HG02970 (cell line): ENCODE results near the gene FSTL4.
"Not testable (repeated sequence)": the region's sequence is repeated elsewhere in the genome, so short reads cannot be mapped to it uniquely, and the experiment has no call there.

Source experiments
- ATAC-seq: cut with Tn5 transposase; IDR thresholded peaks from one replicate; pipeline ENCODE4 v1.9.1; 2021; ENCODE audit warnings: mild to moderate bottlenecking, moderate library complexity, moderate number of reproducible peaks; ENCODE audit not compliant: unreplicated experiment, low FRiP score

FSTL4 gene

DNA sequence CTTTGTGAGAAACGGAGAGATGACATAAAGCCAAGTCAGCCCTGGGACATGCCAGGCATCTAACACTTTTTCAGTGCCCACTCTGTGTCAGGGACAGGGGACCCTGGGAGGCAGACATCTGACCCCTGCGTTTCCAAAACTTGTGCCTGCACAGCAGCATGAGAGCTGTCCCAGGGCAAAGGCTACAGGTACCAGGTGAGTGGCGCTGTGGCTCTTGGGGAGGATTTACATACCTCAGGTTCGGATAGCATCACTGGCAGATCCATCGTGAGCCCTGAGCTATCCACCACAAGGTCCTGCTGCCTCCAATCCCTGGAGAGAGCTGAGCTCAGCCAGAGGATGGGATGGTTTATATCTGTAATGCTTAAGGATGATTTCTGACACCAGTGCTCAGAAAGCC lies 52.4 kb downstream of the FSTL4 start:
- ATAC-seq = no peak

DNA sequence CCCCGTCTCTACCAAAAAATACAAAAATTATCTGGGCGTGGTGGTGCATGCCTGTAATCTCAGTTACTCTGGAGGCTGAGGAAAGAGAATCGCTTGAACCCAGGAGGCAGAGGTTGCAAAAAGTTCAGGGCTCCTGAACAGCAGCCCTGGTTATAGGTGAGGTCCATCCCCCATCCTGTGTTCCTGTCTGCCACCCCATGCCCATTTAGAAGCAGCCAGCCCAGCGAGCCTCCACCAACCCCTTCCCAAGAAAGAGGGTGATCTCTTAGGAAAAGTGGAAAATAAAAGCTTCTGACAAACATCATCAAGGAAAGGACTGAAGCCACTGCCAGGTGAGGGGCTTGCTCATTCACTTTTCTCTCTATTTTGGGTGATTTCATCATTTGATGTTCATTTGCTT lies 55.8 kb downstream of the FSTL4 start:
- no peak for ATAC-seq

DNA sequence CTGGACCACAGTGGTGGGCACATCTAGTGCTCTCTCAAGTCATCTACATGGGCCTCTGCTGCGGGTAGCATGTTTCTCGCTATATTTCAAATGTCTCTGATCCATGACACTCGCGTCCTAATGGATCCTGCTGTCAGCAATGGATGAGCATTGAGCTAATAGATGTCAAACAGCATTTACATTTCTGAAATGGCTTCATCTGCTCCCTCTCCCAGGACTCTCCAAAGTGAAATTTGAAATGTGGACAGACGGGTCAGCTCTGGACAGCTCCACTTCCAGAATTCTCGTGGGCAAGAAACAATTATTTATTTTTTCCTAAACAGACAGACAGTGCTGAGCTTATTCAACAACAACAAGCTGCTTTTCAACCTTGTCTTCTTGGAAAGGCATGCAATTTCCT lies 58.1 kb downstream of the FSTL4 start:
- ATAC-seq = no peak

DNA sequence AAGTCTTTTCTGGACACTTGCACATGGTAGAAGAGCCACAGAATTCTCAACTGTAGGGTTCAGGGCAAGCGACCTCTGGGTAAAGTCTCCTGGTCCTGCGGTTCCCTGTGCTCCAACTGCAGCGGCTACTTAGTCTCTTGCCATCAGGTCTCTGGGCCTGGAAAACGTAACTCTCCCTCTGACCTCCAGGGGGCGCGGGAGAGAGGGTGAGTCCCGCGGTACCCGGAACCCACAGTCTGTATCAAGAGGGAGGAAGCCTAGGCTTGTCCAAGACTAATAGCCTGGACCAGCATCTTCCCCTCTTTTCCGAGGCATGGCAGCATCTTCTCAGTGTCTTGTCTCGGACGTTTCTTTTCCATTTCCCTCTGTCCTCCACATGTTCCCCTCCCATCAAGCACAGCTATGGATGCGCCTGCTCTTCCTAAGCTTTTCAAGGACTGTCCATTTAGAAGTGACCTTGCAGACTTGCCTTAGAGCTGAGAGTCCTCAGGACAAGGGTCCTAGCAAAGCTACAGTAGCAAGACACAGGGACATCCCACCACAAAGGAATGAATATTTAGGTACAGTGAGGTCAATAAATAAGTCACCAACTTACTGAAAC lies 59.3 kb downstream of the FSTL4 start:
- no peak for ATAC-seq

DNA sequence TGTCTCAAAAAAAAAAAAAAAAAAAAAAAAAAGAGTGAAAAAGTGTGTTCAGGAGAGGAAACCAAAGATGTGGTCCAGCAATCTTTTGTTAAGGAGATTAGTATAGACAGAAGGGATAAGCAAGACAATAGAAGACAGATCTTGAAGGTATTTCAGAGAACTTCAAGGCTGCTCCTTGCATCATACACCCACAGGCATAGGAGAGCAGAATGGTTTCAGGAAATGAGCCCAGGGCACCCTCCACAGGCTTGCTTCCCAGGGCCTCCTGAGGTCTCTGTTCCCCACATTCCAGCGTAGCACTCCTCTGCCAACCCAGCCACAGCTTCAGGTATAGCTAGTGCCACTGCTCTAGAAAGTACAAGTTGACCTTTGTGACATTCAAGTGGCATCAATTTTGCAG lies 65.8 kb downstream of the FSTL4 start:
- ATAC-seq = no peak

DNA sequence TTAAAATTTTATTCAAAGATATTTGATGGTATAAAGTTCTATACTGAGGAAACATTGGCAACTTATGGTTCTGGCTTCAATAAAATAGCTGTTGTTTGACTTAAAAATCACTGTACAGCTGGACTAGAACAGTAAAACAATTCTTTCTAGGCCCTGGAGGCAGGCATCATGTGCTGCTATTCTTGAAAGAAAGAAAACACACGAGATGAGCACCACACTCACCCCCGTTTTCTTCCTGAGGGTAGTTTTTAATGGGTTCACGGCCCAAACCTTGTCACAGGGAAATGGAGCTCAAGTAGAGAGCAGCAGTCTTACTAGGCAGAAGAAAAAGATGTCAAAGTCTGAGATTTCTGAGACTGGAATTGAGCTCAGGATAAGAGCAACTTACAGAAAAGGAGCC lies 68.0 kb downstream of the FSTL4 start:
- no peak for ATAC-seq

DNA sequence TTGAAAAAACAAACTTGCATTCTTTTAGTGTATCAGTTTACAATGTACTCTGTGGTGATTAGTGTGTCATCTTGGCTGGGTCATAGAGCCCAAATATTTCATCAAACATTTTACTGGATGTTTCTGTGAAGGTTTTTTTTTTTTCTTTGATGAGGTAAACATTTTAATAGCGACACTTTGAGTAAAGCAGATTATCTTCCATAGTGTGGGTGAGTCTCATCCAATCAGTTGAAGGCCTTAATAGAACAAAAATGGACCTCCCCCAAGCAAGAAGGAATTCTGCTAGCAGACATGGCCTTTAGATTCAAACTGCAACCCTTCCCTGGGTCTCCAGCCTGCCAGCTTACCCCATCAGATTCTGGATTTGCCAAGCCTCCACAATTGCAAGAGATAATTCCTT lies 72.5 kb downstream of the FSTL4 start:
- ATAC-seq = no peak

DNA sequence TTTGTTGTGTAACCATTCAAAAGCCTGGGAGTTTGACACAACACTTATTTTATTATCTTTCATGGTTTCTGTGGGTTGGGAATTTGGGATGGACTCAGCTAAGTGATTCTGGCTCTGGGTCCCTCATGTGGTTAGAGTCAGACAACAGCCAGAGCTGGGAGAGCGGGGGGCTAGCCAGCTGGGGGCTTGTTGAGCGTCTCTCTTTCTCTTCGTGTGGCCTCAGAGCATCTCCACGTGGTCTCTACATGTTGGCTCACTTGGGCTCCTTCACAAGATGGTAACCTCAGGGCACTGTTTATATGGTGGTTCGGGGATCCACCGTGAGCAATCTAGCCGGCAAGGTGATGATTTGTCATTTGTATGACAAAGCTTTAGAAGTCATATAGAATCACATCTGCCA lies 73.6 kb downstream of the FSTL4 start:
- ATAC-seq = no peak

DNA sequence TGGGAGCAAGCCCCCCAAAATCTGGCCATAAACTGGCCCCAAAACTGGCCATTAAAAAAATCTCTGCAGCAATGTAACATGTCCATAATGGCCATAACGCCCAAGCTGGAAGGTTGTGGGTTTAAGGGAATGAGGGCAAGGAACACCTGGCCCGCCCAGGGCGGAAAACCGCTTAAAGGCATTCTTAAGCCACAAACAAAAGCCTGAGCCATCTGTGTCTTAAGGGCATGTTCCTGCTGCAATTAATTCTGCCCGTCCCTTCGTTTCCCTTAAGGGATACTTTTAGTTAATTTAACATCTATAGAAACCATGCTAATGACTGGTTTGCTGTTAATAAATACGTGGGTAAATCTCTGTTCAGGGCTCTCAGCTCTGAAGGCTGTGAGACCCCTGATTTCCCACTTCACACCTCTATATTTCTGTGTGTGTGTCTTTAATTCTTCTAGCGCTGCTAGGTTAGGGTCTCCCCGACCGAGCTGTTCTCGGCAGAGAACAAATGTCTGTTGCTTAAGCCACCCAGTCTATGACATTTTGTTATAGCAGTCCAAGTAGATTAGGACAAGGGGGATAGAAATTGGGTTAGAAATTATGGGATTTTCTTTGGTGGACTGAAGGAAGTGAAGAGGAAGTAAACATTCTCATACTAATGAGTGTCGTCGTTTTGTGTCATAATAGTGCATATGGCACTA lies 77.0 kb downstream of the FSTL4 start:
- ATAC-seq = not testable (repeated sequence)

DNA sequence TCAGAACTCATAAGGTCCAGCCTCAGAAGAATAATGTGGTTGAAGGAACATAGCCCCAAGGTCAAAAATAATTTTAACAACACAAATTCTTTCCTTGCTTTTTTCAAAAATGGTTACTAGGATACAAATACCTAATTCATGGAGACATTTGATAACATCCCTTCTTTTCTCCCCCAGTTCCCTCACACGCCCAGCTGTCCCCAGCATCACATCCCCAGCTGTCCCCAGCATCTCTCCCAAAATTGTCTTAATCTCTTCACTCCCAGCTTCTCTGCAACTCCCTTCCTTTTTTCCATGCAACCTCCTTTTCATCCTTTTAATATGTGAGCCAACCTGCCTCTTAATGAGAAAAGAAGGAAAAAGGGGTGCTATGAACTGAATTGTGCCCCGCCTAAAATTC lies 77.8 kb downstream of the FSTL4 start:
- ATAC-seq = no peak

DNA sequence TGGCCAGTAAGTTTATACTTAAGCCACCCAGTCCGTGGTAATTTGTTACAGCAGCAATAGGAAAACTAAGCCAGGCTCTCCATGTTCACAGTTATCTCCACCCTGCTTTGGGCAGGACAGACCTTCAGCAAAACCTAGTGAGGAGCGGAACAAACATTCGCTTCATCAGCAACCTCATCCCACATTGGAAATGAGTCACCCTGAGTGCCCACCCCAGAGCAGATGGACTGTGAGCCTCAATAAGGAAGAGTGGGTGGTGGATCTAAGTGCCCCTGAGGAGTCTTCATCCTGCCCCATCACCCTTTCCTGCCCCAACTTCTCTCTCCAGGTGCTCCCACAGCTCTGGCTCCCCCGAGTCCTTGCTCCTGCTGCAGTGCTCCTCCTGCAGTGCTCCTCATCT lies 78.8 kb downstream of the FSTL4 start:
- ATAC-seq = no peak

DNA sequence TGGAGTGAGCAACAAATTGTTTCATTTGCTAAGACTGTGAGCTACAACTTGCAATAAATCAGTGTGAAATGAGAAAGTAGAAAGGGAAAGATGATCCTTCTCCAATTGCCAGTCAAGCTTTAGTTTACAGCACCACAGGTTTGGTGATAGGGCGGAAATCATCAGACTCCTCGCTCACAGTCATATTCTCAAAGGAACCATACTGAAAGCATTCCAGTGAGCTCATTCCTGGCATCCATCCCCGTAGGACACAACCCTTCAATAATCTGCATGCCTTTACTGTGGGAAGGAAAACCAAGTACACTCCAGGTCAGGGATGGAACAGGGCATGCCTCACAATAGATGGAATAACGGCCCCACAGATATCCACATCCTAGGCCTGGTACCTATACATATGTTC lies 80.7 kb downstream of the FSTL4 start:
- no peak for ATAC-seq

DNA sequence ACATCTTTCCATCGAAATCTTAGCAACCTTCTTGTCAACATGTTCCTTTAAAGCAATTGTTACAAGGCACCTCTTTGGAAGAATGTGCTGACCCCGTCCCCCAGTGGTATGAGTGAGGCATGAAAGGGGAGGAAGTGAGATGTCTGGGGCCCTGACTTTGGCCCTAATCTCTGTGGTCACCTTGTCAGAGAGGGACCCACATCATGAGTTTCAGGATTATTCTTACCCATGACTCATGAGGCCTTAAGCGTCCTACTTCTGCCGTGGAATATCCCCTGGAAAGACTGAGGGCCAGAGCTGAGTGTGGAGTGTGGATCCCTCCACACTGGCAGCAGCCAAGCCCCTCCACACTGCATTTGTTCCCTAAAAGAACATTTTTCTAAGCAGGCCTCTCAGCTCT lies 81.2 kb downstream of the FSTL4 start:
- no peak for ATAC-seq

DNA sequence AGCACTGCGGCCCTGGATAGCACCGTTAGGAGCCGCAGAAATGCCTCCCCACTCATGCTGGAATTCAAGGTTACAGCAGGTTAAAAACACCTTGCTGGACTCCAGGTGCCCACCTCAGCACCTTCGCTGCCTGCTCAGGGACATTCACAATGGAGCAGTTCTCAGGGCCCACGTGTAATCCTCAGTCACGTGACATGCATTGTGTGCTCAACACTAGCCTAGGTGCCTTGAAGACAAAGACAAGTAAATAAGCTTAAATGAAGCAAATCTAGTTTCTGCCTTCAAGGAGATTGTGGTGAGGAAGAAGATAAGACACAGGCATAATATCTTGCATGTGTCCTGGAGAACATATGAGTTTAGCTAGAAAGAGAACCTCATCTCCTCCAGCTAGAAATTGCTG lies 82.1 kb downstream of the FSTL4 start:
- no peak for ATAC-seq

DNA sequence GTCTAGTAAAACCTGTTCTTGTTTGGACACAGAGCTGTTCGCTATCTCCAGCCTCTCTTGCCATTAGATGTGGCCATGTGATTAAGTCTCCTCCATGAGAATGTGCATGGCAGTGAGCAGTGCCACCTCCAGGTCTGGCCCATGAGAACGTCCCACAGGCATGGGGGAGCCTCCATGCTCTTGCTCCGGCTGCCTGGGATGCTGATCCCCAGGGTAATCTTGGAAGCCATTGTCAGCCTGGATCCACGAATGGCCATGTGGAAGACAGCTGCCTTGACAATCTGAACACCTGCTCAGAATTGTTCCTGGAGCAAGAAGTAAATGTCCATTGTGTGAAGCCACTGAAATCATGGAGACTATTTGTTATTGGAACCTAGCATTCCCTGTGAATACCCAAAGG lies 83.5 kb downstream of the FSTL4 start:
- ATAC-seq = no peak

DNA sequence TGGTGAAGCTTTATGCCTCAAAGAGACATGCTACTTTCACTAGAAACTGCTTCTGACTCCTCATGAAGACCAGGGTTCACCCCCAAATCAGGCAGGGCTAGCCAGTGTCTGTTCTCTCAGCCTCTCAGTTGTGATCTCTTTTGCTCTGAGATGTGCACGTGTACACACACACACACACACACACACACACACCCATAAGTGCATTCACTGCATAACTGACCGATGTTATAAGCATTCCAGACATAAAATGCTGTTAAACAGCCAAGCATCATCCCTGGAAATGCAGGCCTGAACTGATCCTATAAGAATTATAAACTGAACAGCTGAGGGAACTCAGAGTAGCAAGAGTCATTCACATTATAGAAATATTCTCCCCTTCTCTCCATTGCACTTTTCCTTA lies 85.0 kb downstream of the FSTL4 start:
- ATAC-seq = no peak

DNA sequence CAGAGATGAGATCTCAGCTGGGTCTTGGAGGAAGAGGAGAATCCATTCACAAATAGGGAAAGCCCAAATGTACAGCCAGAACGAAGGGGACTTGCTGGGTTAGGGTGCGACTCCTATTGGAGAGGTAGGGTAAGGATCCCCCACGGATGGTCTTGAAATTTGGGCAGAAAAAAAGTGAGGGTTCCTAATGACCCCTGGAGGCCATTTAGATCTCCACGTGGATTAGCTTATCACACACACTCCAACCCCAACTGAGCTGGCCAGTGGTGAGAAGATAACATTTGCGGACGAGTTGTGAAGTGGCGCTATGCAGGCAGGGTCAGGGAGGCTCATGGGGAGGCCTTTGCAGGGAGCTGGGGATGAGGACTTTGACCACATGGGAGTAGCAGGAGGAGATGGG lies 86.0 kb downstream of the FSTL4 start:
- no peak for ATAC-seq

DNA sequence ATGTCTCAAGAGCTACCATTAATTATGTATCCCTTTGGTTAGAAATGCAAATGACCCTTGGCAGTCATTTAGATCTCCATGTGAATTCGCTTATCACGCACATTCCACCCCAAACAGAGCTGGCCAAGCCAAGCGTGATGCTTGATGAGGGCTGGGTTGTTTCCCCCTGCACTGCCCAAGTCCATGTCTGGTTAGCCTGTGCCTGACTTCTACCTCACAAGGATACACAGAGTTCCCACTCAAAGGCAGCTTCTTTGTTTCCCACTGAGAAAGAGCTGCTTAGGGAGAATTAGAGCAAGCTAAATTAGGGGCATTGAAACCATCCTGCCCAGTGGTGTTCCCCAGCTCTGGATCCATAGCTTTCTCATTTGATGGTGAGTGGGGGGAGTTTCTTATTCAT lies 87.2 kb downstream of the FSTL4 start:
- ATAC-seq = no peak

DNA sequence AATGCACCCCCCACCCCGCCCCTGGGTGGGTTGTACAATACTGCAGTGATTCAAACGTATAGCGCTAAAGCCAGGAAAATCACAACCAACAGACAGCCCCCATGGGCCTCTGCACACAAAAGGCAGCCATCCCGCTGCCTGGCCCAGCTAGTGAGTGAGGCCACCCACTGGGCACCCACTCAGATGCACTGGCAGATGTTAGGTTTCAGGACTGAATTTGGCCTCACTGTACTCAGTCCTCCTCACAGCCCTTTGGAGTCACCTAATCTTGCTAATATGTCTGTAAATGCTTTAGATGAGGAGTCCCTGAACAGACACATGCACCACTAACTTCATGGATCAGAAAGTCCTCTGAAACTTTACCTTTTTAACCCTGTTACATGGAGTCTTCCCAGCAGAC lies 87.7 kb downstream of the FSTL4 start:
- no peak for ATAC-seq

DNA sequence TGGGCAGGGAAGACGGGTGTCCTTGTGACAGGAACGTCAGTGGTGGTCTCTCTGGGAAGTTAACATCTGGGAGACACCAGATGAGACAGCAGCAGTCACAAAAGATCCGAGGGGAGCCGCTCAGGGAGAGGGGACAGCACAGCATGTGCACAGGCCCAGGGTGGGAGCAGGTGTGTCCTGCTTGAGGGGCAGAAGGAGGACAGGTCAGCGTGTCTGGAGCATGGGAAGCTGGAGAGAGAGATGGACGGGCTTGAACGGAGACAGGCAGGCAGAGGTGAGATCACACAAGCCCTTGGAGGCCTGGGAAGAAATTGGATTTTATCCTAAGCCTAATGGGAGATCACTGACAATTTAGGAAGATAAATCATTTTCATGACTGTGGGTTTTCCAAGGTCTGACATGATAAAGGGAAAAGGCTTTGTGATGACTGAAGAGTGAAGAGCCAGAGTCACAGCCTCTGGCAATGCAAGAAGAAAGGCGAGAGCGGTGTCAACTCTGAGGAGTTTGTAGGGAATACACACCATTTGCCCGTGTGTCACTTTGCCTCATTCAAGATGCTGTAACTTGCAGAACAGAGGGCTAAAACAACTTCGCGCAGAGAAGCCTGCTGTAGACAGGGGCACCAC lies 88.3 kb downstream of the FSTL4 start:
- no peak for ATAC-seq

DNA sequence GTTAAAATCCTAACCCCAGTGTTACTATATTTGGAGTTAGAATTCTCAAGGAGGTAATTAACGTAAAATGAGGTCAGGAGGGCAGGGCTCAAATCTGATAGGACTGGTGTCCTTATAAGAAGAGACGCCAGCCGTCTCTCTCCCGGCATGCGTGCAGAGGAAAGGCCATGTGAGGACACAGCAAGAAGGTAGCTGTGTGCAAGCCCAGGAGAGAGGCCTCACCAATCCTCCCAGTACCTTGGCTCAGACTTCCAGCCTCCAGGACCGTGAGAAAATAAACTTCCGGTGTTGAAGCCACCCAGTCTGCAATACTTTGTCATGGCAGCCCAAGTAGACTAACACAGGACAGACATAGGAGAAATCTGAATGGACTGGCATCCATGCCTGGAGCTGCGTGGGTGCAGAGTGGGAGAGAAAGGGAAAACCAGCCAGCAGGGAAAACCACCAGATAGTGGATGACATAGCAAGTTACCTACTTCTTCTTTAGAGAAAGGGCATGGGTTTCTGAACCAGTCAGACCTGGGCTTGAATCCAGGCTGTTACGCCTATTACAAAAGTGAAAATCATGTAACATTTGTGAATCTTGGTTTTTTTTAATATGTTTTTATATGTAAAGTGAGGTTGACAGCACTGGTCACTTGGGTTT lies 89.2 kb downstream of the FSTL4 start:
- no peak for ATAC-seq

DNA sequence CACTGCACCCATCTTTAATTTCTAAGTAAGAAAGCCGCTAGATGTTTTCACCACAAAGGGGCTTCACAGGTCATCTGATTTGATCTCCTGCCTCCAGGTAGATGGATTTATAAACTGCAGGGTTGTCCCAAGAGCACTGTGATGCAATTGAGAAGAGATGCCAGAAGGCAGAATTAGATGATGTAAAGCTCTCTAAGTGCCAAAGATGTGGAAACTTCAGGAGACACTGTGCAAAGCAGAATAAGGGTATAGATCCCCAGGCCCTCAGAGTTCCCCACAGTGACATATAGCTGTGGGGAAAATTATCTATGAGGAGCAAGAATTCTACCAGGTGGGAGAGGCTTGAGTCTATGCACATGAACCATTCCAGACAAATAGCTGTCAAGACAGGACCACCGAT lies 90.5 kb downstream of the FSTL4 start:
- no peak for ATAC-seq
